Tibial nerve (tissue), 3 donors: Measurements from ENCODE around the gene DCN.

Source experiments
- CTCF ChIP-seq, 5 experiments: fragments of 200-600 bp in 3 of 5; fragments of 450-650 bp in 2 of 5; sonication (generic) in 3 of 5; IDR thresholded peaks; one replicate each; pipeline ENCODE4 v1.5.1; 2016 to 2019; ENCODE audit warnings: antibody characterized with exemption in 5 of 5, mild to moderate bottlenecking in 3 of 5, moderate library complexity in 2 of 5
- POLR2A ChIP-seq, 2 donors: fragments of 450-650 bp; IDR thresholded peaks; one replicate each; pipeline ENCODE4 v1.6.1; 2017; ENCODE audit warnings: antibody characterized with exemption in 2 of 2, mild to moderate bottlenecking in 2 of 2, moderate library complexity in 2 of 2

GRCh38 chr12:91203610-91204009, 21.0 kb upstream of the DCN start:
- TF ChIP-seq CTCF (IDR thresholded peaks at IDR 0.05), result no peak
- no peak for TF ChIP-seq POLR2A (IDR thresholded peaks at IDR 0.05)
